A673 (cell line): ENCODE measurements around the gene OAS2.

Experiments used
- CTCF ChIP-seq: fragments of 300-800, 200-600 bp; sonication (generic); conservative IDR thresholded peaks from 2 replicates; pipeline ENCODE4 v1.5.1; 2017; ENCODE audit warnings: low read depth, mild to moderate bottlenecking, antibody characterized with exemption, low read length, moderate library complexity, mixed read lengths
- EZH2 ChIP-seq: fragments of 200-600 bp; sonication (generic); IDR thresholded peaks from 2 replicates; pipeline ENCODE4 v1.6.1; 2017; ENCODE audit warnings: borderline replicate concordance, low read depth, mild to moderate bottlenecking, mixed read lengths, antibody characterized with exemption, low read length; ENCODE audit not compliant: poor library complexity, severe bottlenecking

GRCh38 chr12:113055594-113056380 is 77.5 kb downstream of the OAS2 start:
- TF ChIP-seq CTCF, result no peak
- no peak for TF ChIP-seq EZH2
